ENCODE results near the gene DARS1.

DARS1 gene

GRCh38 chr2:136008205-136008865, 22.9 kb upstream of the DARS1 start:
- Histone ChIP-seq H3K9ac (ENCODE audit: insufficient read length, low read depth) (no peak overlapping the region), H3K4me1 (ENCODE audit: insufficient read depth, insufficient read length) (peaks cover 3% of the 10 kb centered on the region), H3K27me3 (ENCODE audit: insufficient read depth, insufficient read length) (no peaks in the 10 kb centered on the region), H3K9me3 (ENCODE audit: insufficient read depth, low read length) (no peaks in the 10 kb centered on the region), H3K4me3 (ENCODE audit: insufficient read length, low read depth) (no peak overlapping the region), H3K36me3 (ENCODE audit: insufficient read depth, insufficient read length, low read length) (no peaks in the 10 kb centered on the region)
- DNase-seq (ENCODE audit: low read depth, low spot score): no peak
- no peak for TF ChIP-seq SUZ12 (IDR thresholded peaks at IDR 0.05; ENCODE audit: extremely low read depth, insufficient read depth, insufficient read length)
- TF ChIP-seq ZNF274 (IDR thresholded peaks at IDR 0.05; ENCODE audit: low read depth, low read length): no peak
- TF ChIP-seq YY1 (IDR thresholded peaks at IDR 0.05; ENCODE audit: insufficient read depth, insufficient read length): no peak

GRCh38 chr2:136006658-136007057, 21.2 kb upstream of the DARS1 start:
- H3K4me3 ChIP-seq (ENCODE audit: insufficient read length, low read depth): no peak overlapping the region
- H3K9me3 ChIP-seq (ENCODE audit: insufficient read depth, low read length): no peaks in the 10 kb centered on the region
- H3K27me3 ChIP-seq (ENCODE audit: insufficient read depth, insufficient read length): no peaks in the 10 kb centered on the region
- H3K36me3 ChIP-seq (ENCODE audit: insufficient read depth, insufficient read length, low read length): no peaks in the 10 kb centered on the region
- DNase-seq (ENCODE audit: low read depth, low spot score): no peak
- H3K4me1 ChIP-seq (ENCODE audit: insufficient read depth, insufficient read length): peaks cover 3% of the 10 kb centered on the region
- TF ChIP-seq YY1 (IDR thresholded peaks at IDR 0.05; ENCODE audit: insufficient read depth, insufficient read length): no peak
- TF ChIP-seq ZNF274 (IDR thresholded peaks at IDR 0.05; ENCODE audit: low read depth, low read length): no peak
- no peak for TF ChIP-seq SUZ12 (IDR thresholded peaks at IDR 0.05; ENCODE audit: extremely low read depth, insufficient read depth, insufficient read length)
- no peak overlapping the region for H3K9ac ChIP-seq (ENCODE audit: insufficient read length, low read depth)

- Histone ChIP-seq H3K27me3 (ENCODE audit: insufficient read depth, insufficient read length) (no peaks in the 10 kb centered on the region), H3K9me3 (ENCODE audit: insufficient read depth, low read length) (no peaks in the 10 kb centered on the region), H3K4me1 (ENCODE audit: insufficient read depth, insufficient read length) (peaks cover 3% of the 10 kb centered on the region), H3K36me3 (ENCODE audit: insufficient read depth, insufficient read length, low read length) (no peaks in the 10 kb centered on the region), H3K4me3 (ENCODE audit: insufficient read length, low read depth) (no peak overlapping the region), H3K9ac (ENCODE audit: insufficient read length, low read depth) (no peak overlapping the region)
- TF ChIP-seq SUZ12 (IDR thresholded peaks at IDR 0.05; ENCODE audit: extremely low read depth, insufficient read depth, insufficient read length): no peak
- no peak for TF ChIP-seq YY1 (IDR thresholded peaks at IDR 0.05; ENCODE audit: insufficient read depth, insufficient read length)
- no peak for TF ChIP-seq ZNF274 (IDR thresholded peaks at IDR 0.05; ENCODE audit: low read depth, low read length)
- no peak for DNase-seq (ENCODE audit: low read depth, low spot score)
Measured at GRCh38 chr2:136005462-136006196, 20.2 kb upstream of the DARS1 start.

- DNase-seq (ENCODE audit: low read depth, low spot score): no peak
- no peak overlapping the region for H3K4me3 ChIP-seq (ENCODE audit: insufficient read length, low read depth)
- H3K36me3 ChIP-seq (ENCODE audit: insufficient read depth, insufficient read length, low read length): no peaks in the 10 kb centered on the region
- no peaks in the 10 kb centered on the region for H3K9me3 ChIP-seq (ENCODE audit: insufficient read depth, low read length)
- TF ChIP-seq ZNF274 (IDR thresholded peaks at IDR 0.05; ENCODE audit: low read depth, low read length): no peak
- TF ChIP-seq YY1 (IDR thresholded peaks at IDR 0.05; ENCODE audit: insufficient read depth, insufficient read length): no peak
- no peak for TF ChIP-seq SUZ12 (IDR thresholded peaks at IDR 0.05; ENCODE audit: extremely low read depth, insufficient read depth, insufficient read length)
- no peaks in the 10 kb centered on the region for H3K27me3 ChIP-seq (ENCODE audit: insufficient read depth, insufficient read length)
- H3K9ac ChIP-seq (ENCODE audit: insufficient read length, low read depth): no peak overlapping the region
- peaks cover 3% of the 10 kb centered on the region for H3K4me1 ChIP-seq (ENCODE audit: insufficient read depth, insufficient read length)
Measured at GRCh38 chr2:136004965-136005364, 19.5 kb upstream of the DARS1 start.

GRCh38 chr2:136001131-136001530, 15.7 kb upstream of the DARS1 start:
- Histone ChIP-seq H3K36me3 (ENCODE audit: insufficient read depth, insufficient read length, low read length) (no peaks in the 10 kb centered on the region), H3K9ac (ENCODE audit: insufficient read length, low read depth) (no peak overlapping the region), H3K27me3 (ENCODE audit: insufficient read depth, insufficient read length) (no peaks in the 10 kb centered on the region), H3K4me3 (ENCODE audit: insufficient read length, low read depth) (no peak overlapping the region), H3K4me1 (ENCODE audit: insufficient read depth, insufficient read length) (peaks cover 3% of the 10 kb centered on the region), H3K9me3 (ENCODE audit: insufficient read depth, low read length) (no peaks in the 10 kb centered on the region)
- DNase-seq (ENCODE audit: low read depth, low spot score): no peak
- TF ChIP-seq YY1 (IDR thresholded peaks at IDR 0.05; ENCODE audit: insufficient read depth, insufficient read length): no peak
- TF ChIP-seq ZNF274 (IDR thresholded peaks at IDR 0.05; ENCODE audit: low read depth, low read length): no peak

- no peaks in the 10 kb centered on the region for H3K36me3 ChIP-seq (ENCODE audit: insufficient read depth, insufficient read length, low read length)
- no peak for DNase-seq (ENCODE audit: low read depth, low spot score)
- H3K4me1 ChIP-seq (ENCODE audit: insufficient read depth, insufficient read length): no peaks in the 10 kb centered on the region
- TF ChIP-seq ZNF274 (IDR thresholded peaks at IDR 0.05; ENCODE audit: low read depth, low read length) (no peak), SUZ12 (IDR thresholded peaks at IDR 0.05; ENCODE audit: extremely low read depth, insufficient read depth, insufficient read length) (no peak), YY1 (IDR thresholded peaks at IDR 0.05; ENCODE audit: insufficient read depth, insufficient read length) (no peak)
- no peak overlapping the region for H3K9ac ChIP-seq (ENCODE audit: insufficient read length, low read depth)
- no peaks in the 10 kb centered on the region for H3K9me3 ChIP-seq (ENCODE audit: insufficient read depth, low read length)
- no peaks in the 10 kb centered on the region for H3K27me3 ChIP-seq (ENCODE audit: insufficient read depth, insufficient read length)
- H3K4me3 ChIP-seq (ENCODE audit: insufficient read length, low read depth): no peak overlapping the region
Measured at GRCh38 chr2:136000502-136000901, 15.1 kb upstream of the DARS1 start.

GRCh38 chr2:135999899-136000298, 14.5 kb upstream of the DARS1 start:
- Histone ChIP-seq H3K36me3 (ENCODE audit: insufficient read depth, insufficient read length, low read length) (no peaks in the 10 kb centered on the region), H3K9me3 (ENCODE audit: insufficient read depth, low read length) (no peaks in the 10 kb centered on the region), H3K4me3 (ENCODE audit: insufficient read length, low read depth) (no peak overlapping the region), H3K9ac (ENCODE audit: insufficient read length, low read depth) (no peak overlapping the region), H3K27me3 (ENCODE audit: insufficient read depth, insufficient read length) (no peaks in the 10 kb centered on the region), H3K4me1 (ENCODE audit: insufficient read depth, insufficient read length) (no peaks in the 10 kb centered on the region)
- DNase-seq (ENCODE audit: low read depth, low spot score): no peak
- no peak for TF ChIP-seq SUZ12 (IDR thresholded peaks at IDR 0.05; ENCODE audit: extremely low read depth, insufficient read depth, insufficient read length)
- TF ChIP-seq ZNF274 (IDR thresholded peaks at IDR 0.05; ENCODE audit: low read depth, low read length): no peak
- TF ChIP-seq YY1 (IDR thresholded peaks at IDR 0.05; ENCODE audit: insufficient read depth, insufficient read length): no peak
